H1 (cell line): Measurements from ENCODE around the gene CEP44. TPM values are rescaled to one million over a fixed set of nuclear protein-coding genes. Genes with fewer than 3 reads are reported as not detected.

Experiments
- CTCF ChIA-PET: fragments of 300-600 bp; sonication (Branson Sonifier 250); formaldehyde crosslinking; loops from one replicate; lab custom pipeline; 2021; ENCODE audit not compliant: partially characterized antibody; lab: Charles Lee
- POLR2A ChIA-PET: fragments of 300-600 bp; sonication (Branson Sonifier 250); formaldehyde crosslinking; loops from one replicate; lab custom pipeline; 2021; ENCODE audit warnings: inconsistent platforms; ENCODE audit not compliant: partially characterized antibody; lab: Charles Lee
- DNase-seq, 2 experiments: peaks; one replicate each; pipeline versions ENCODE4 v3.0.0 to v3.0.0-alpha.2; 2010 to 2022; ENCODE audit warnings: low spot score in 2 of 2, low read depth in 1 of 2, mixed read lengths in 1 of 2
- FAIRE-seq: peaks from 2 replicates; lab custom pipeline; 2011; peaks lifted over from hg19 to GRCh38; lab: Jason Lieb, UNC
- H2AFZ ChIP-seq: 2 replicates; pipeline ENCODE4 v1.8.1; 2012; ENCODE audit warnings: low read length, inconsistent platforms
- H2AK5ac ChIP-seq: 2 replicates; pipeline ENCODE4 v1.6.1; 2013; ENCODE audit warnings: low read depth, low read length
- H2BK120ac ChIP-seq: replicated peaks from 2 replicates; pipeline ENCODE3; 2013; ENCODE audit warnings: low read depth, low read length, inconsistent platforms
- H2BK12ac ChIP-seq: 2 replicates; pipeline ENCODE4 v1.6.1; 2013; ENCODE audit warnings: low read depth, low read length
- H2BK15ac ChIP-seq: 2 replicates; pipeline ENCODE4 v1.6.1; 2013; ENCODE audit warnings: low read length
- H2BK20ac ChIP-seq: 2 replicates; pipeline ENCODE4 v1.6.1; 2013; ENCODE audit warnings: low read length
- H2BK5ac ChIP-seq: 2 replicates; pipeline ENCODE4 v1.6.1; 2013; ENCODE audit warnings: low read depth, low read length
- H3K14ac ChIP-seq: 2 replicates; pipeline ENCODE4 v1.6.1; 2013; ENCODE audit warnings: inconsistent platforms; ENCODE audit not compliant: insufficient read length
- H3K18ac ChIP-seq: 2 replicates; pipeline ENCODE4 v1.6.1; 2013; ENCODE audit warnings: low read length; ENCODE audit errors: extremely low read depth
- H3K23ac ChIP-seq: 2 replicates; pipeline ENCODE4 v1.6.1; 2013; ENCODE audit warnings: inconsistent platforms; ENCODE audit not compliant: insufficient read length
- H3K23me2 ChIP-seq: 2 replicates; pipeline ENCODE4 v1.6.1; 2013; ENCODE audit warnings: low read depth, low read length
- H3K27ac ChIP-seq: 2 replicates; pipeline ENCODE4 v1.6.1; 2011; ENCODE audit warnings: low read depth, low read length, inconsistent platforms
- H3K27me3 ChIP-seq, 4 experiments: replicated peaks in 1 of 4; 1 replicate in 1 of 4; 2 replicates in 3 of 4; pipeline versions ENCODE4 v1.6.1 to v1.8.1; 2011 to 2013; ENCODE audit warnings: low read length in 3 of 4, mild to moderate bottlenecking in 3 of 4, inconsistent platforms in 2 of 4, mixed read lengths in 2 of 4, moderate library complexity in 1 of 4; ENCODE audit not compliant: control insufficient read depth in 3 of 4, insufficient read depth in 3 of 4; ENCODE audit errors: extremely low read depth in 1 of 4
- H3K36me3 ChIP-seq, 4 experiments: 2 replicates each; pipeline versions ENCODE4 v1.6.1 to v1.8.1; 2011 to 2013; ENCODE audit warnings: mild to moderate bottlenecking in 4 of 4, low read length in 3 of 4, moderate library complexity in 2 of 4, control low read depth in 1 of 4, inconsistent platforms in 1 of 4; ENCODE audit not compliant: insufficient read depth in 4 of 4, control insufficient read depth in 2 of 4
- H3K4ac ChIP-seq: replicated peaks from 2 replicates; pipeline ENCODE3; 2013; ENCODE audit warnings: low read length, low read depth, mixed read lengths, inconsistent platforms; ENCODE audit not compliant: insufficient read length
- H3K4me1 ChIP-seq, 4 experiments: replicated peaks in 1 of 4; 1 replicate in 1 of 4; 2 replicates in 3 of 4; pipeline versions ENCODE4 v1.6.1 to v1.8.1; 2011 to 2013; ENCODE audit warnings: low read length in 3 of 4, inconsistent platforms in 2 of 4, mixed read lengths in 1 of 4; ENCODE audit not compliant: insufficient read depth in 4 of 4, control insufficient read depth in 3 of 4
- H3K4me2 ChIP-seq, 2 experiments: 2 replicates each; pipeline versions ENCODE4 v1.6.1 to v1.8.1; 2011 to 2013; ENCODE audit warnings: low read depth in 2 of 2, low read length in 2 of 2, control low read depth in 1 of 2, inconsistent platforms in 1 of 2, mild to moderate bottlenecking in 1 of 2; ENCODE audit not compliant: insufficient read depth in 1 of 2
- H3K4me3 ChIP-seq, 4 experiments: fragments of 200-600, 300-600 bp in 1 of 4; sonication (generic), shearing (Covaris generic), sonication (Bioruptor Twin) in 1 of 4; 2 replicates each; pipeline versions ENCODE4 v1.5.1 to v1.8.1; 2011 to 2016; ENCODE audit warnings: low read length in 4 of 4, low read depth in 3 of 4, control low read depth in 2 of 4, inconsistent platforms in 2 of 4, mild to moderate bottlenecking in 2 of 4, mixed read lengths in 1 of 4, moderate library complexity in 1 of 4; ENCODE audit not compliant: insufficient read depth in 2 of 4; ENCODE audit errors: extremely low read depth in 1 of 4
- H3K56ac ChIP-seq: replicated peaks from 2 replicates; pipeline ENCODE3; 2013; ENCODE audit warnings: low read depth, mild to moderate bottlenecking, mixed read lengths, low read length, inconsistent platforms; ENCODE audit not compliant: insufficient read length
- H3K79me1 ChIP-seq: 2 replicates; pipeline ENCODE4 v1.6.1; 2013; ENCODE audit warnings: low read depth, low read length, control low read depth
- H3K79me2 ChIP-seq, 2 experiments: 2 replicates each; pipeline versions ENCODE4 v1.6.1 to v1.8.1; 2012 to 2013; ENCODE audit warnings: low read length in 2 of 2, mild to moderate bottlenecking in 2 of 2, inconsistent platforms in 1 of 2; ENCODE audit not compliant: insufficient read depth in 2 of 2, control insufficient read depth in 1 of 2
- H3K9ac ChIP-seq, 4 experiments: replicated peaks in 1 of 4; 1 replicate in 1 of 4; 2 replicates in 3 of 4; pipeline versions ENCODE4 v1.6.1 to v1.8.1; 2011 to 2013; ENCODE audit warnings: low read depth in 3 of 4, low read length in 3 of 4, control low read depth in 2 of 4, mild to moderate bottlenecking in 2 of 4, moderate library complexity in 2 of 4, inconsistent platforms in 1 of 4; ENCODE audit errors: extremely low read depth in 1 of 4
- H3K9me3 ChIP-seq, 2 experiments: 2 replicates each; pipeline versions ENCODE4 v1.6.1 to v1.8.1; 2012 to 2013; ENCODE audit warnings: mild to moderate bottlenecking in 2 of 2, moderate library complexity in 2 of 2, control low read depth in 1 of 2, inconsistent platforms in 1 of 2, low read depth in 1 of 2, low read length in 1 of 2, mixed read lengths in 1 of 2; ENCODE audit not compliant: insufficient read depth in 2 of 2
- H4K20me1 ChIP-seq, 2 experiments: replicated peaks in 1 of 2; 2 replicates each; pipeline versions ENCODE3 to v1.8.1; 2011 to 2013; ENCODE audit warnings: inconsistent platforms in 2 of 2, low read length in 2 of 2, mild to moderate bottlenecking in 1 of 2; ENCODE audit not compliant: insufficient read depth in 2 of 2, control insufficient read depth in 1 of 2
- H4K5ac ChIP-seq: 2 replicates; pipeline ENCODE4 v1.6.1; 2013; ENCODE audit warnings: low read length, low read depth, mixed read lengths, inconsistent platforms; ENCODE audit not compliant: insufficient read length
- H4K8ac ChIP-seq: 2 replicates; pipeline ENCODE4 v1.8.0; 2013; ENCODE audit warnings: mild to moderate bottlenecking, moderate library complexity, low read length, inconsistent platforms; ENCODE audit not compliant: insufficient read depth; ENCODE audit errors: extremely low read depth
- H4K91ac ChIP-seq: replicated peaks from 2 replicates; pipeline ENCODE3; 2013; ENCODE audit warnings: low read length, mixed read lengths, inconsistent platforms; ENCODE audit not compliant: insufficient read length
- RBBP5 ChIP-seq: IDR thresholded peaks from 2 replicates; pipeline ENCODE4 v1.7.1; 2012; ENCODE audit warnings: low read depth, mild to moderate bottlenecking, inconsistent platforms, low read length, moderate library complexity, borderline replicate concordance
- YY1 ChIP-seq: IDR thresholded peaks from 2 replicates; pipeline ENCODE4 v1.6.1; 2011; ENCODE audit warnings: low read depth, mild to moderate bottlenecking, low read length
- polyA plus RNA-seq, 7 experiments: library from polyadenylated mRNA; depleted of rRNA in 3 of 7; stranded (reverse) in 5 of 7; unstranded in 2 of 7; fragments of >200 nt in 5 of 7; fragments of 200-250 nt in 2 of 7; gene quantifications; 1 replicate in 5 of 7; 2 replicates in 1 of 7; 4 replicates in 1 of 7; pipeline versions ENCODE4 v1.2.1 to v1.2.3, GENCODE V29; 2011 to 2013; ENCODE audit warnings: missing spikeins in 2 of 7, mixed read lengths in 2 of 7
- total RNA-seq: library from RNA; stranded (reverse); fragmentation: NEBNext Ultra II Directional; extraction: Animal tissue kit (Norgen Biotek cat#: 25700); gene quantifications from 2 replicates; pipeline ENCODE4 v1.2.1, GENCODE V29; 2021

Gene CEP44
- total and polyA plus RNA-seq, 2 of the 8 experiments (the other 6 are each of a cell fraction or from before 2014, with no cell fraction given), result 3.4 to 17.1 TPM

- no peak overlapping the region for H2BK12ac ChIP-seq
- H2BK15ac ChIP-seq, result no peak overlapping the region
- H3K18ac ChIP-seq, result no peak overlapping the region
- H2AK5ac ChIP-seq, result no peak overlapping the region
- no peak overlapping the region for H3K56ac ChIP-seq
- no peak overlapping the region for H2AFZ ChIP-seq
- H3K4me2 ChIP-seq, result no peak overlapping the region
- no peak overlapping the region for H4K8ac ChIP-seq
- no peak overlapping the region for H3K23ac ChIP-seq
- H3K23me2 ChIP-seq, result no peaks in the 10 kb centered on the region
- TF ChIP-seq YY1, result no peak
- no peak for TF ChIP-seq RBBP5
- H4K20me1 ChIP-seq, result no peaks in the 10 kb centered on the region
- H3K4ac ChIP-seq, result no peak overlapping the region
- no peak overlapping the region for H3K14ac ChIP-seq
- H4K91ac ChIP-seq, result no peak overlapping the region
- no peak overlapping the region for H2BK5ac ChIP-seq
- no peak overlapping the region for H3K27ac ChIP-seq
- POLR2A ChIA-PET, result no interaction called here
- H3K4me1 ChIP-seq, result no peaks in the 10 kb centered on the region
- FAIRE-seq (no peak), DNase-seq (no peak)
- no peaks in the 10 kb centered on the region for H3K27me3 ChIP-seq
- H2BK120ac ChIP-seq, result no peak overlapping the region
- no peak overlapping the region for H4K5ac ChIP-seq
- CTCF ChIA-PET, result interaction anchor here (1.8 kb wide), 1 partner anchor 37 kb away, joined by 7 read pairs; no protein-coding TSS in a partner anchor
- H3K36me3 ChIP-seq, result no peaks in the 10 kb centered on the region
- no peaks in the 10 kb centered on the region for H3K79me2 ChIP-seq
- H2BK20ac ChIP-seq, result no peak overlapping the region
- H3K9ac ChIP-seq, result no peak overlapping the region
- H3K9me3 ChIP-seq, result no peaks in the 10 kb centered on the region
- H3K79me1 ChIP-seq, result no peaks in the 10 kb centered on the region
- no peak overlapping the region for H3K4me3 ChIP-seq
Observed at GRCh38 chr4:174259580-174259979, 24.1 kb upstream of the CEP44 start.
